Fibroblast of skin of scalp (primary cell): ENCODE data around the gene GSTT4.
"Not testable (repeated sequence)": the region's sequence is repeated elsewhere in the genome, so short reads cannot be mapped to it uniquely, and the experiment has no call there.

Source experiments
- DNase-seq: peaks from one replicate; pipeline ENCODE4 v3.0.0-alpha.2; 2013

Gene GSTT4

GRCh38 chr22:23986538-23987178 is 18.6 kb downstream of the GSTT4 start:
- not testable (repeated sequence) for DNase-seq

- DNase-seq: not testable (repeated sequence)
Observed at GRCh38 chr22:23986089-23986488, 19.2 kb downstream of the GSTT4 start.

DNA sequence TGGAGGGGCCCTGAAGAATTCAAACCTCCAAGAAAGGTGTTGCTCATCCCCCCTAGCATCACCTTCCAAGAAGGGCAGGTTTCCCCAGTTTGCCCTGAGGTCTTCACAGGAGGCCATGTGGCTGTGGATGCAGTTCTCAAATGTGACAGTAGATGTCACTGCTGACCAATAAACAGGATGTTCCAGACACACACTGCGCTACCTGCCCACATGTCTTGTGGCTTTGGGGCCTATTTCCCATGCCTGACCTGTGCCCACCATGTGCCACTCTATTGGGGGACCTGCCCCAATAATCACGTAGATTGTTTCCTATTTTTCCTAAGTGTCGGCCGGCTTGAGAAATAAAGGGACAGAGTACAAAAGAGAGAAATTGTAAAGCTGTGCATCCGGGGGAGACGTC is 20.8 kb downstream of the GSTT4 start:
- peak; percentile 33 for DNase-seq

- not testable (repeated sequence) for DNase-seq
Observed at GRCh38 chr22:23980567-23980966, 24.7 kb downstream of the GSTT4 start.

DNA sequence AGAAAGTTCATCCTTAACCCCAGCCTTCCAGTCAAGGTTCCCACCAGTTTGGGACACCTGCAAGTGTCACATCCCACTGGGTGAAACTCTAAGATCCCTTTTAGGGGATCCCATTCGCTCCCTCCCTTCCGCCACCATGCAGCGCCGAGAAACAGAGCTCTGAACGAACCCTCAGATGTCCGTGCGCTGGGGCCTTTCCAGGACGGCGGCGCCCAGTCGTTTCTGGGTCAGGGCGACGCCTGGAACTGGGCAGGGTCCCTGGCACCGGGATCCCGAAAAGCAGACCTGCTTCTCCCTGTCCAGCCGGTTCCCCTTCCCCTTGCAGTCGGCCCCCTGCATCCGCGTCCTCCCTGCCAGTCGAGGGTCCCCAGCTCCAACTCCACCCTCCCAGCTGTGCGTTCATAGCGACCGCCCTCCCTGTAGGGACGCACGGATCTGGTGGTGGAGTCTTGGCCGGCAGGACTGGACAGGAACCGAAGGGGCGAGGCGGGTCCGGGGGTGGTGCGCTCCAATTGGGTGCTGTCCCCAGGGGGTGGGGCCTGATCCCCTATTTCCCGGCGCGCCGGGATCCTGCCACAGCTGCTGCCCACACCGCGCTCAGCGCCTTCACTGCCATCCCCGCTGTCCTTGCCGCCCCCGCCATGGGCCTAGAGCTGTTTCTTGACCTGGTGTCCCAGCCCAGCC is 25.6 kb downstream of the GSTT4 start, which contains the start of gene GSTT2:
GSTT2 (plus strand) TSS at position 578 of the 684 bp plus-strand sequence.
- not testable (repeated sequence) for DNase-seq

DNA sequence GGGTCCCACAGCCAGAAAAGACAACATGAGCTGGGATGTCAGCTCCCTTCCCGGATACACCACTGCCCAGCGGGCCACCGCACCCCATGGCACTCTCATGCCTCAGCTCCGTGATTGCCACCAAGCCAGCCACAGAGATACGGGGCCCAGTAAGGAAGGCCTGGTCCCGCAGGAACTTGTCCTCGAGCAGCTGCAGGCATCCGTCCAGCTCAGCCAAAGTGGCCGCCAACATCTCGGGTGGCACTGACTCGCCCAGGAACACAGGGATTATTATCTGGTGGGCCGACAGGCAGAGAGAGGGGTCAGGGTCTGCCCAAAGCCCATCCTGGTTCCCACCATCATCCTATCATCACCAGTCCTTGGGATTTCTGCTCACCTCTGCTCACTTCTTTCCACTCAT is 27.9 kb downstream of the GSTT4 start:
- not testable (repeated sequence) for DNase-seq

- not testable (repeated sequence) for DNase-seq
Observed at GRCh38 chr22:23974836-23975352, 30.4 kb downstream of the GSTT4 start.

DNA sequence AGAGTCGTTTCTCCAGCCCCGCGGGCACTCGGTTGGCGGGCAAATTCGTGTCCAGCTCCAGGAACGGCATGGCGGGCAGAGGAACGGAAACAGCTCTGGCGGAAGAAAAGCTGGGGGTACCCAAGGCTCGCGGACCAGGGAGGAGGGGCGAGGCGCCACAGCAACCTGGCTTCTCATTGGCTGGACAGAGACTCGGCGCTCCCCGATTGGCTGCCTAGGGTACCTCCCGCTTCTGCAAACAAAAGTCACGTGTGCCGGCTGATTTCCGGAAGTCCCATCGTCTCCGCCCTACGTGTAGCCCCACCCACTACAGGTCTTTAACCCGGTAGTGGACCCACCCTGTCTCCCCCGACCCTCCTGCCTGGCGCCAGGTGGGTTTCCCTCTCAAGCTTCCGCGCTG is 30.9 kb downstream of the GSTT4 start, which contains the start of gene DDT:
DDT (minus strand) TSS at position 97 of the 400 bp plus-strand sequence; CDS start at position 70, 27 bp downstream.
- DNase-seq: not testable (repeated sequence)

DNA sequence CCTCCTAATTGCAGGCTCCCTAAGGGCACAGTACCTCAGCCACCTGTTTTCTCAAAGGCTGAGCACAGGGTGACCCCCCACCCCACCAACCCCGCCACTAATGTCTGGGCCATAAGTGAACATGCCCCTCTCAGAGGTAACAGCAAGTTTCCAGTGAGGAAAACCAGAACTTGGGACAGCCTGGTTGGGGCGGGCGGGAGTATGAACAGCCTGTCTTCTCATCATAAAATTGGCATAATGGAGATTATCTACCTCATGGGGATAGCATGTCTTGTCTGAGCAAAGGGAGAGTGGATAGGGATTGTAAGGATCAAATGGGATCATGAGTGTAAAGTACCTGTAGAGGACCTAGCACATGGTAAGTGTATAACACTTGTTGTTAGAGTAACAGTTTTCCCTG is 33.3 kb downstream of the GSTT4 start:
- DNase-seq: not testable (repeated sequence)

DNA sequence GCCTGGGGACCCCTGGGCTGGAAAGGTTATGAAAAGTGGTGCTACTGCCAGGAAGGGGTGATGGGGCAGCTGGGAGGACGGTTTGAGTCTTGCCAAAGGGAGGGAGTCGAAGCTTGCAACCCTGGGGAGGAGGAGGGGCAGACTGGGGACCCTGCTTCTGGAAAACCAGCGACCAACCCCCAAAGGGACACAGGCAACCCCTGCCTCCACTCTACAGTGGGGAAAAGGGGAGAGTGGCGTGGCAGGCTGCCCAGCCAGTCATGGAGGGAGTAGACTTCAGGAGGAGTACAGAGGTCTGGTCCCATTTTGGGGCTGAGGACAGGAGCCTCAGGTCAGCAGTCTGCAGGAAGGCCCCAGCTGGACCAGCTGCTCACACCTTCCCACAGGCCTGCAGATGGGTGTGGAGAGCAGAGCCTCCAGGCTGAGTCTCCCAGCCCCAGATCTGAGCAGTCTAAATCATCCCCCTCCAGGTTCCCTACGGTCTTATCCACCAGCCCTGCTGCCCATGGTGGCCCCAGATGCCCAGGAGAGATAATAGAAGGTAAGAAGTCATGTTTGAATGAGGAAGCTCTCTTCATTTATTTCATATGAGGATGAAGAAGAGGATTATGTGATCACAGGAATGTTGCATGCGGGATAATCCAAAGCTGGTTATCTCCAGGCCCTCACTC is 34.3 kb downstream of the GSTT4 start:
- DNase-seq: no peak

DNA sequence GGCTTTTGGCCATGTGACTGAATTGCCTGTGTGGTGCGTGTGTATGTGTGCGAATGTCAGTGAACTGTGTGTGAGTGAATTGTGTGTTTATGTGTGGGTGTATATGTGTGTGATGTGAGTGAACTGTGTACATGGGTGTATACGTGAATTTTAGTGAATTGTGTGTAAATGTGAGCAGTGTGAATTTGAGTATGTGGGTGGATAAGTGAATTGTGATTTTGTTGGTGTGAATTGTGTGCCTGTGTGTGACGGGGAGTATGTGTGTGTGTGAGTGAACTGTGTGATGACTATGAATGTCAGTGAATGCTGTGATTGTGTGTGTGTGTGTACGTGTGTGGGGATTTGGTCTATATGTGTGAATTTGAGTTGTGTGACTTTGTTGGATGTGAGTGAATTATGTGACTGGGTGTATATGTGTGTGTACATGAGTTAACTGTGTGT is 35.0 kb downstream of the GSTT4 start:
- DNase-seq: no peak

DNA sequence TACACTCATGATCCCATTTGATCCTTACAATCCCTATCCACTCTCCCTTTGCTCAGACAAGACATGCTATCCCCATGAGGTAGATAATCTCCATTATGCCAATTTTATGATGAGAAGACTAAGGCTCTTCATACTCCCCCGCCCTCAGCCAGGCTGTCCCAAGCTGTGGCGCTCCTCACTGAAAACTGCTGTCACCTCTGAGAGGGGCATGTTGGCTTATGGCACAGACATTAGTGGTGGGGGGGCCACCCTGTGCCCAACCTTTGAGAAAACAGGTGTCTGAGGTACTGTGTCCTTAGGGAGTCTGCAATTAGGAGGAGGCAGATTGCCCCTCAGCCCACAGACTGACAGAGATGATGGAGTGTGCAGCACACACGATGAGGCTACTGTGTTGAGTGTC is 36.2 kb downstream of the GSTT4 start:
- no peak for DNase-seq

DNA sequence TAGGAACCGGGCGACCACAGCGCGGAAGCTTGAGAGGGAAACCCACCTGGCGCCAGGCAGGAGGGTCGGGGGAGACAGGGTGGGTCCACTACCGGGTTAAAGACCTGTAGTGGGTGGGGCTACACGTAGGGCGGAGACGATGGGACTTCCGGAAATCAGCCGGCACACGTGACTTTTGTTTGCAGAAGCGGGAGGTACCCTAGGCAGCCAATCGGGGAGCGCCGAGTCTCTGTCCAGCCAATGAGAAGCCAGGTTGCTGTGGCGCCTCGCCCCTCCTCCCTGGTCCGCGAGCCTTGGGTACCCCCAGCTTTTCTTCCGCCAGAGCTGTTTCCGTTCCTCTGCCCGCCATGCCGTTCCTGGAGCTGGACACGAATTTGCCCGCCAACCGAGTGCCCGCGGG is 38.7 kb downstream of the GSTT4 start, which contains the start of gene DDTL:
DDTL (plus strand) TSS at position 321 of the 400 bp plus-strand sequence; CDS start at position 348, 27 bp downstream.
- DNase-seq: not testable (repeated sequence)

- DNase-seq: not testable (repeated sequence)
Observed at GRCh38 chr22:23966094-23966493, 39.2 kb downstream of the GSTT4 start.

GRCh38 chr22:23961084-23961771 is 44.0 kb downstream of the GSTT4 start, which contains the start of gene GSTT2B:
Gene GSTT2B, minus strand, starts transcription at chr22:23961195. Its CDS starts 64 bp downstream, at chr22:23961131.
- not testable (repeated sequence) for DNase-seq

GRCh38 chr22:23956301-23956900 is 48.9 kb downstream of the GSTT4 start:
- peak; percentile 67 for DNase-seq

GRCh38 chr22:23955886-23956285 is 49.4 kb downstream of the GSTT4 start:
- not testable (repeated sequence) for DNase-seq

DNA sequence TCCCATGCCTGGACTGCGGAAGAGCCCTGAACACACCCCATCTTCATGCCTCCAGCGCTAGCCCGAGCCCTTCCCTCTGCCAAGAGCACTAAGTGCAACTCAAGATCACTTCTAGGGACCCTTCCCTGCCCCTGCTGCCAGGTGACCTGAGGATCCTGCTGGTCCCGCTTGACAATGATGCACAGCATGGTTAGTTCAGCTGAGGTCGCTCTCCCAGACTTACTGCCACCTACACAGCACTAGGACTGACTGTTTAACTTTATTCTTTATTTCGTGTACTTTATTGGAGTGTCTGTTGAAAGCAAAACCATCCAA is 50.3 kb downstream of the GSTT4 start:
- DNase-seq: not testable (repeated sequence)

DNA sequence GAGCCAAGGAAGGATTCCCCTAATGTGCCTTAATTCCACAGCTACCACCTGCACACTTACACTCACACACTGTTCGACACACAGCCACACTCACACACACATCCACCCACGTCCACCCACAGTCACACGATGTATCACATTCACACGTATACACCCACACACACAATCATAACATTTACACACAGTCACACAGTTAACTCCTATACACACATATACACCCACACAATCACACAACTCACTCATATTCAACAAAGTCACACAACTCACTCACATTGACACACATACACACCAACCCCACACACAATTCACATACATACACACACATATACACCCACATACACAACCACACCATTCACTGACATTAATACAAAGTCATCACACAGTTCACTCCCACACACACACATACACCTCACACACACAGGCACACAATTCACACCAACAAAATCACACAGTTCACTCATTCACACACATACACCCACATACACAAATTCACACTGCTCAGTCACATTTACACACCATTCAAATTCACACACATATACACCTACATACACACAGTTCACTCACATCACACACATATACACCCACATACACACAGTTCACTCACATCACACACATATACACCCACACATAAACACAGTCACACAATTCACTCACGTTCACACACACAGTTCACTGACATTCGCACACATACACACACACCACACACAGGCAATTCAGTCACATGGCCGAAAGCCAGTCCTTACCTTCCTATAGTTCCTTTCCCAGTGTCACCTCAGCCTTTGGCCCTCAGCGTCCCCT is 50.9 kb downstream of the GSTT4 start:
- DNase-seq: not testable (repeated sequence)

DNA sequence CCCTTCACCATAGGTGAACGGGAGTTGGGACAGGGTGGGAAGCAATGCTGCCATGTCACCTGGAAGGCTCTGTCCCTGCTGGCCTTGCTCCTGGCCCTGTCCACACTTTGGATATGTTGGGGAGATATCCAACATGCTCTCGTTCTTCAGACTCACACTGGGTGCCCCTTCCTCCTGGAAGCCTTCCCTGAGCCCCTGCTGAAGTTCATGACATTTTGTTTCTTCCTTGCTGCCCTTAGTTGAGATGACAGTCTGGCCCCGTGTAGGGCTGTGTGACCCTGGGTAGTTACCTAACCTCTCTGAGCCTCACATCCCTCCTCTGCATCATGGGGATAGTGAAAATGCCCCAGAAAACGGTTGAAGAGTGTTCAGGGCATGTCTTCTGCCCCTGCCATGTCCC is 51.8 kb downstream of the GSTT4 start:
- not testable (repeated sequence) for DNase-seq
